Measurements from ENCODE around the gene EML6.

GRCh38 chr2:54966165-54966832 lies 242.8 kb downstream of the EML6 start:
- TF ChIP-seq, protein P1, sequence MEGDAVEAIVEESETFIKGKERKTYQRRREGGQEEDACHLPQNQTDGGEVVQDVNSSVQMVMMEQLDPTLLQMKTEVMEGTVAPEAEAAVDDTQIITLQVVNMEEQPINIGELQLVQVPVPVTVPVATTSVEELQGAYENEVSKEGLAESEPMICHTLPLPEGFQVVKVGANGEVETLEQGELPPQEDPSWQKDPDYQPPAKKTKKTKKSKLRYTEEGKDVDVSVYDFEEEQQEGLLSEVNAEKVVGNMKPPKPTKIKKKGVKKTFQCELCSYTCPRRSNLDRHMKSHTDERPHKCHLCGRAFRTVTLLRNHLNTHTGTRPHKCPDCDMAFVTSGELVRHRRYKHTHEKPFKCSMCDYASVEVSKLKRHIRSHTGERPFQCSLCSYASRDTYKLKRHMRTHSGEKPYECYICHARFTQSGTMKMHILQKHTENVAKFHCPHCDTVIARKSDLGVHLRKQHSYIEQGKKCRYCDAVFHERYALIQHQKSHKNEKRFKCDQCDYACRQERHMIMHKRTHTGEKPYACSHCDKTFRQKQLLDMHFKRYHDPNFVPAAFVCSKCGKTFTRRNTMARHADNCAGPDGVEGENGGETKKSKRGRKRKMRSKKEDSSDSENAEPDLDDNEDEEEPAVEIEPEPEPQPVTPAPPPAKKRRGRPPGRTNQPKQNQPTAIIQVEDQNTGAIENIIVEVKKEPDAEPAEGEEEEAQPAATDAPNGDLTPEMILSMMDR (IDR thresholded peaks at IDR 0.05): no peak
- TF ChIP-seq EZH2phosphoT487 (IDR thresholded peaks at IDR 0.05) (no peak), EZH2 (IDR thresholded peaks at IDR 0.05) (no peak)
